Measurements from ENCODE around the gene ZNF407.

The ZNF407 gene

GRCh38 chr18:75054611-75055010, 456.9 kb downstream of the ZNF407 start:
- Histone ChIP-seq H3K4me3 (ENCODE audit: low read depth, low read length) (no peak overlapping the region), H3K27ac (ENCODE audit: extremely low read depth, low read depth, low read length) (no peak overlapping the region), H3K4me1 (ENCODE audit: control insufficient read depth, insufficient read depth, low read length) (no peaks in the 10 kb centered on the region), H3K36me3 (ENCODE audit: control insufficient read depth in 2 of 2, insufficient read depth in 1 of 2, low read length in 2 of 2) (no peaks in the 10 kb centered on the region), H3K9me3 (ENCODE audit: control insufficient read depth, insufficient read depth, low read depth, low read length) (no peaks in the 10 kb centered on the region)
- POLR2A ChIA-PET = no interaction called here
- no peak for TF ChIP-seq BCL6B (tag by site-specific recombination; IDR thresholded peaks at IDR 0.05)
- TF ChIP-seq ZNF324 (tag by site-specific recombination; IDR thresholded peaks at IDR 0.05) = no peak
- no peak for TF ChIP-seq ZNF561 (tag by site-specific recombination; IDR thresholded peaks at IDR 0.05; ENCODE audit: borderline replicate concordance)
- TF ChIP-seq ZNF433 (tag by site-specific recombination; IDR thresholded peaks at IDR 0.05; ENCODE audit: low read depth) = no peak
- no peak for TF ChIP-seq ZNF488 (tag by site-specific recombination; IDR thresholded peaks at IDR 0.05)
- no peak for TF ChIP-seq ZNF202 (tag by site-specific recombination; IDR thresholded peaks at IDR 0.05; ENCODE audit: borderline replicate concordance)
- TF ChIP-seq, protein P1, sequence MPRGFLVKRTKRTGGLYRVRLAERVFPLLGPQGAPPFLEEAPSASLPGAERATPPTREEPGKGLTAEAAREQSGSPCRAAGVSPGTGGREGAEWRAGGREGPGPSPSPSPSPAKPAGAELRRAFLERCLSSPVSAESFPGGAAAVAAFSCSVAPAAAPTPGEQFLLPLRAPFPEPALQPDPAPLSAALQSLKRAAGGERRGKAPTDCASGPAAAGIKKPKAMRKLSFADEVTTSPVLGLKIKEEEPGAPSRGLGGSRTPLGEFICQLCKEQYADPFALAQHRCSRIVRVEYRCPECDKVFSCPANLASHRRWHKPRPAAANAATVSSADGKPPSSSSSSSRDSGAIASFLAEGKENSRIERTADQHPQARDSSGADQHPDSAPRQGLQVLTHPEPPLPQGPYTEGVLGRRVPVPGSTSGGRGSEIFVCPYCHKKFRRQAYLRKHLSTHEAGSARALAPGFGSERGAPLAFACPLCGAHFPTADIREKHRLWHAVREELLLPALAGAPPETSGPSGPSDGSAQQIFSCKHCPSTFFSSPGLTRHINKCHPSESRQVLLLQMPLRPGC (tag by site-specific recombination; IDR thresholded peaks at IDR 0.05) = no peak
- TF ChIP-seq REPIN1 (tag by site-specific recombination; IDR thresholded peaks at IDR 0.05; ENCODE audit: low read depth) = no peak
- TF ChIP-seq ZNF112 (tag by site-specific recombination; IDR thresholded peaks at IDR 0.05) = no peak
- TF ChIP-seq ZNF37A (tag by site-specific recombination; IDR thresholded peaks at IDR 0.05) = no peak
- TF ChIP-seq ZNF26 (tag by site-specific recombination; IDR thresholded peaks at IDR 0.05) = no peak
- TF ChIP-seq ZNF776 (tag by site-specific recombination; IDR thresholded peaks at IDR 0.05; ENCODE audit: borderline replicate concordance) = no peak
- no peak for TF ChIP-seq ZNF677 (tag by site-specific recombination; IDR thresholded peaks at IDR 0.05)
- CTCF ChIA-PET = no interaction called here

- Histone ChIP-seq H3K4me1 (ENCODE audit: control insufficient read depth, insufficient read depth, low read length) (no peaks in the 10 kb centered on the region), H3K9me3 (ENCODE audit: control insufficient read depth, insufficient read depth, low read depth, low read length) (no peaks in the 10 kb centered on the region), H3K4me3 (ENCODE audit: low read depth, low read length) (no peak overlapping the region), H3K36me3 (ENCODE audit: control insufficient read depth in 2 of 2, insufficient read depth in 1 of 2, low read length in 2 of 2) (no peaks in the 10 kb centered on the region), H3K27ac (ENCODE audit: extremely low read depth, low read depth, low read length) (no peak overlapping the region)
- ChIA-PET POLR2A (no interaction called here), CTCF (interaction anchor here (0.7 to 1.0 kb wide), 2 partner anchors 17 to 426 kb away, joined by 3 read pairs; no protein-coding TSS in a partner anchor)
- no peak for TF ChIP-seq ZNF146 (tag by site-specific recombination; IDR thresholded peaks at IDR 0.05)
- no peak for TF ChIP-seq ZNF37A (tag by site-specific recombination; IDR thresholded peaks at IDR 0.05)
- no peak for TF ChIP-seq ZNF830 (tag by site-specific recombination; IDR thresholded peaks at IDR 0.05; ENCODE audit: low read depth)
- no peak for TF ChIP-seq ZNF610 (tag by site-specific recombination; IDR thresholded peaks at IDR 0.05; ENCODE audit: borderline replicate concordance)
- TF ChIP-seq ZNF114 (tag by site-specific recombination; IDR thresholded peaks at IDR 0.05) = no peak
- no peak for TF ChIP-seq ZNF16 (tag by site-specific recombination; IDR thresholded peaks at IDR 0.05; ENCODE audit: low read depth)
Observed at GRCh38 chr18:75057169-75057960, 459.7 kb downstream of the ZNF407 start.

Data from HEK293 (cell line).